NCI-H748 (cell line): ENCODE data around the gene C8G.

Experiments used
- DNase-seq: peaks from one replicate; lab custom pipeline; 2025; ENCODE audit not compliant: unreplicated experiment; lab: John Stamatoyannopoulos, UW

C8G gene

DNA sequence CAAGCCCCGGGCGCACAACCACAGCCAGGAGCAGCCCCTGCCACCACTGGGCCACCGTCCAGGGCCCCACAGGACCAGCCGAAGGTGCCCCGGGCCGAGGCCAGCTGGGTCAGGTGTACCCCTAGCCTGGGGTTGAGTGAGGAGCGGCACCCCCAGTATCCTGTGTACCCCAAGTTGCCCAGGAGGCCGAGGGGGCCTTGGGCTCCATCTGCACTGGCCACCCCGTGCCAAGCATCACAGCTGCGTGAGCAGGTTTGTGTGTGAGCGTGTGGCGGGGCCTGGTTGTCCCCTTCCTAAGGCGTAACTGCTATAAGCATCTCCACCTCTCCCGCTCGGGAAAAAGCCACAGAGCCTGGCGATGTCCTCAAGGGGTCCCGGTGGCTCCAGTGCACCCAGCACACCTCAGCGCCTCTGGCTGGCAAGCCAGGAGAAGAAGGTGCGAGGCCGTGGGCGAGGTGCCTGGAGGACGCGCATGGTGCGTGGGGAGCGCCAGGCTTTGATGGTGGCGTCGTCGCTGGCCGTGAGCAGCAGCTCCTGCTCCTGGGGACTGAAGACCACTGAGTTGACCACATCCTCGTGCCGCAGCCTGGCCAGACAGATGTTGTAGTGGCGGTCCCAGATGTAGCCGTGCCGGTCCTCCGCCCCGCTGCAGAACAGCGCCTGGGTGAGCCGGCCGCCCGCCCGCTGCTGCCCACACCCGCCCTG, 4.4 kb upstream of the C8G start:
- no peak for DNase-seq

GRCh38 chr9:136941231-136942111, 3.6 kb upstream of the C8G start:
- DNase-seq, result no peak

- DNase-seq, result no peak
These were observed 2.7 kb upstream of the C8G start for GRCh38 chr9:136942112-136942880.

DNA sequence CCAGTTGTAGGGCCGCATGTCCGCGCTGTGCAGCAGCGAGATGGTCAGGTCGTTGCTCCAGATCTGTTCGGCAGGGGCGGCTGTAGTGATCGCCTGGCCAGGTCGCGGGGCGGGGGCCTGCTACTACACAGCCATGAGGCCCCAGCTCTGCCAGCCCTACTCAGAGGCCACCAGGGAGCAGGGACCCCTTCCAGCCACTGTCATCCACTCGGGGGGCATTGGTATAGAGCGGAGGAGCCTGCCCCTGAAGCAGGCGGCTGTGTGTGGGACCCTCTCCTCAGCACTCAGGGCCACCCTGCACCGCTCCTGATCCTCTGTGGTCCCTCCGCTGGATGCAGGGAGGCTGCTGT, 2.2 kb upstream of the C8G start:
- DNase-seq, result no peak

- DNase-seq, result peak; percentile 53
These were observed 1.5 kb upstream of the C8G start for GRCh38 chr9:136943291-136944211.

DNA sequence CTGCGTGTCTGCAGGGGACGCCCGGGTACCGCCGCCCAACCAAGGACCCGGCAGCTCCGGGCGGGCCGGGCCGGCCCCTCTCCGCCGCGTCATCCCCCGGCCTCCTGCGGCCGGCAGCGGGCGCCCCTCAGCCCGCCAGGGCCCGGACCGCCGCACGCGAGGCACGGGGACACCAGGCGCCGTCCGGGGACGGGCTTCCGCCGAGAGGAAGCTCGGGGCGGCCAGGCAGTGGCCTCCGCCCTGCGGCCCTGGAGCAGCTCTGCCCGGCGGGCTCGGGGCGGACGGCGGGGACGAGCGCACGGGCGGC, 878 bp upstream of the C8G start:
- DNase-seq, result no peak

- DNase-seq, result no peak
These were observed 537 bp downstream of the C8G start for GRCh38 chr9:136945333-136946227.

DNA sequence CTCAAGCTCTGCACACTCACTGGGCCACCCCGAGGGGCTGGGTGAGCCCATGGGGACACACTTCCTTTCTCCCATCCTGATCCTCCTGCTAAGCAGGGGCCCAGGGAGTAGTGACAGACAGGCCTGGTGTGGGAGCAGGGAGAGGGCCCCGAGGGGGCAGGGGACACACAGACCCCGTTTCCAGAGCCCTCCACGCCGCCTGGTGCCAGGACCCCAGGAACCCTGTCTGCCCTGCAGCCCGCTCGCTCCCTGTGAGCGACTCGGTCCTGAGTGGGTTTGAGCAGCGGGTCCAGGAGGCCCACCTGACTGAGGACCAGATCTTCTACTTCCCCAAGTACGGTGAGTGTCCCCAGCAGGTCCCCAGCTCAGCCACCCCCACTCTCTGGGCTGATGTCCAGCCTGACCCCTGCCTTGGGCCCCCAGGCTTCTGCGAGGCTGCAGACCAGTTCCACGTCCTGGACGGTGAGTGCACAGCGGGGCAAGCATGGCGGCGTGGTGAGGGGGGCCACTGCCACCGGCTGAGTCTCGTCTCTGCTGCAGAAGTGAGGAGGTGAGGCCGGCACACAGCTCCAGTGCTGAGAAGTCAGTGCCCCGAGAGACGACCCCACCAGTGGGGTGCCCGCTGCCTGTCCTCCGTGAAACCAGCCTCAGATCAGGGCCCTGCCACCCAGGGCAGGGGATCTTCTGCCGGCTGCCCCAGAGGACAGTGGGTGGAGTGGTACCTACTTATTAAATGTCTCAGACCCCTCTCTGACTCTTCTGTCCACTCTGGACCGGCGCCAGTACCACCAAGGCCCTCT, 1.4 kb downstream of the C8G start:
- DNase-seq, result no peak

DNA sequence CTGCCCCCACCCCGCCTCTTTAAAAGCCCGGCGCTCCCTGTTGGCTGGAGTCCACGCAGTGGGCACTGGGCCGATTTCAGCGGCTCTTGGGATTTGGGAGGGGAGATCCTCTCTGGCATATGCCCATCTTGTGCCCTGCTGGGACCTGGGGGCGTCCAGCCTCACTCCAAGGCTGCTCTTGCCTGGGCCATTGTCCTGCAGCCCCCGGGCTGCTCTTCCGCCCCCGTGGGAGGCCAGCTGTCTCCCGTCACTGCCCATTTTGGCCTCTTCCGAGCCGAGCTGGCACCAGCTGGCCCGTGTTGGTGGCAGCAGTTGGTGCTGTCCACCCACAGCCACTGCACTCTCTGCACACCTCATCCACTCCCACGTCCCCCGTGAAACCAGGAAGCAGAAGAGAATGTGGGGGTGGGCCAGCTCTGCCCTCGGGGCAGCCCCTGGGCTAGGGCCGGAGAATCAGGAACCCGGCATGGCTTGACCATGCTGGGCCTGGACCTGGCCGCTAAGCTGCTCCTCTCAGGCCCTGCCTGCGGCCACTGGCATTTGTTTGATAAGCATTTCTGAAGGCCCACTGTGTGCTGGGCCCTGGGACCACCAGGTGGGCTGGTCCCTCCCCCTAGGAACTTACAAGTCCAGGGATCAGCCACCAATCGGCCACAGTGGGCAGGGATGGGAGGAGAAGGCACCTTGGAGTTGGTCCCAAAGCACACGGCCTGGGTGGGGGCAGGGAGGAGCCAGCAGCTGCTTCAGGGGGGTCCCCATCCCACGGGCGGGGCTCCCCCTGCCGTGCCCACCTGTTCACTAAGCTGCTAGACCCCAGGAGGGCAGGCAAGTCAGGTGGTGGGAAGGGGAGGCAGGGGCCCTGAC, 2.2 kb downstream of the C8G start:
- no peak for DNase-seq

GRCh38 chr9:136947955-136948510, 3.0 kb downstream of the C8G start:
- DNase-seq, result peak; percentile 60

GRCh38 chr9:136949239-136949816, 4.3 kb downstream of the C8G start:
- peak; percentile 67 for DNase-seq

GRCh38 chr9:136949817-136950655, 5.0 kb downstream of the C8G start:
- DNase-seq, result peak; percentile 96

- DNase-seq, result no peak
These were observed 5.7 kb downstream of the C8G start for GRCh38 chr9:136950656-136951276.

GRCh38 chr9:136951541-136952320, 6.7 kb downstream of the C8G start, which contains the start of gene LCN12:
Gene LCN12, plus strand, starts transcription at chr9:136952273. Its CDS starts 55 bp downstream, at chr9:136952328.
- DNase-seq, result no peak

DNA sequence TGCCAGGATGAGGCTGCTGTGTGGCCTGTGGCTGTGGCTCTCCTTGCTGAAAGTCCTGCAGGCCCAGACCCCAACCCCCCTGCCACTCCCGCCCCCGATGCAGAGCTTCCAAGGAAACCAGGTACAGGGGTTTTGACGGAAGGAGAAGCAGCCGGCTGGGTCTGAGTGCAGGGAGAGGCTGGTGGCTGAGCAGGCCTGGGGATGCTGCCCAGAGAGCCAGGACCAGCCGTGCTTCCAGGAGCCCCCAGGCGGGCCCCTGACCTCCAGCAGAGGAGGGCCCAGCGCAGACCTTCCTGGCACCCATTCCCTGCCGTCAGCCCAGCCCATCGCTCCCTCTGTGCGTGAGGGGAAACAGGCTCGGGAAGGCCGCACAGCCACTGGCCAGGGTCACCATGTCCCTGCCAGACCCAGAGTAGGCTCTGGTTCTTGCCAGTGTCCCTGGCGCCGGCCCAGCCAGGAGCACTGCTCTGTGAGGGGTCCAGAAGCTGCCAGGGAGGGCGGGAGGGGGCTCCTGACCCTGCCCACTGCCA, 7.3 kb downstream of the C8G start:
- no peak for DNase-seq
